Measurements from ENCODE around the gene MYH7B. TPM values are rescaled to one million over a fixed set of nuclear protein-coding genes. Genes with fewer than 3 reads are reported as not detected.

Gene MYH7B
- total RNA-seq, 3 donors from 2014 or later = 0.10 to 0.60 (median 0.37) TPM

GRCh38 chr20:34928411-34928810, 27.3 kb upstream of the MYH7B start:
- Mint-ChIP-seq H3K4me1 (ENCODE audit: low read depth) (peaks cover 3% of the 10 kb centered on the region), H3K27me3 (ENCODE audit: low read depth) (no peaks in the 10 kb centered on the region), H3K9me3 (no peaks in the 10 kb centered on the region), H3K4me3 (no peak overlapping the region), H3K36me3 (ENCODE audit: insufficient read depth) (peaks cover 29% of the 10 kb centered on the region)
- ATAC-seq (no peak), DNase-seq (no peak)

- no peaks in the 10 kb centered on the region for H3K4me1 Mint-ChIP-seq (ENCODE audit: low read depth)
- no peaks in the 10 kb centered on the region for H3K9me3 Mint-ChIP-seq
- peaks cover 35% of the 10 kb centered on the region for H3K36me3 Mint-ChIP-seq (ENCODE audit: insufficient read depth)
- ATAC-seq = no peak
- no peak for DNase-seq
- H3K27me3 Mint-ChIP-seq (ENCODE audit: low read depth) = no peaks in the 10 kb centered on the region
- H3K4me3 Mint-ChIP-seq = no peak overlapping the region
These were observed 23.9 kb upstream of the MYH7B start for GRCh38 chr20:34931771-34932170.

- ATAC-seq (no peak), DNase-seq (no peak)
- Mint-ChIP-seq H3K9me3 (no peaks in the 10 kb centered on the region), H3K4me1 (ENCODE audit: low read depth) (no peaks in the 10 kb centered on the region), H3K36me3 (ENCODE audit: insufficient read depth) (peaks cover 37% of the 10 kb centered on the region), H3K4me3 (no peak overlapping the region), H3K27me3 (ENCODE audit: low read depth) (no peaks in the 10 kb centered on the region)
These were observed 17.1 kb upstream of the MYH7B start for GRCh38 chr20:34938466-34939163.

GRCh38 chr20:34940081-34940481, 15.6 kb upstream of the MYH7B start:
- Mint-ChIP-seq H3K27me3 (ENCODE audit: low read depth) (no peaks in the 10 kb centered on the region), H3K4me3 (no peak overlapping the region), H3K36me3 (ENCODE audit: insufficient read depth) (peaks cover 40% of the 10 kb centered on the region), H3K9me3 (no peaks in the 10 kb centered on the region), H3K4me1 (ENCODE audit: low read depth) (no peaks in the 10 kb centered on the region)
- DNase-seq = no peak
- no peak for ATAC-seq

GRCh38 chr20:34941226-34941625, 14.4 kb upstream of the MYH7B start:
- no peak for ATAC-seq
- Mint-ChIP-seq H3K9me3 (no peaks in the 10 kb centered on the region), H3K4me3 (no peak overlapping the region), H3K27me3 (ENCODE audit: low read depth) (no peaks in the 10 kb centered on the region), H3K4me1 (ENCODE audit: low read depth) (no peaks in the 10 kb centered on the region), H3K36me3 (ENCODE audit: insufficient read depth) (peaks cover 34% of the 10 kb centered on the region)
- DNase-seq = no peak

- no peaks in the 10 kb centered on the region for H3K27me3 Mint-ChIP-seq (ENCODE audit: low read depth)
- H3K9me3 Mint-ChIP-seq = no peaks in the 10 kb centered on the region
- peaks cover 29% of the 10 kb centered on the region for H3K36me3 Mint-ChIP-seq (ENCODE audit: insufficient read depth)
- ATAC-seq (no peak), DNase-seq (no peak)
- H3K4me1 Mint-ChIP-seq (ENCODE audit: low read depth) = no peaks in the 10 kb centered on the region
- no peak overlapping the region for H3K4me3 Mint-ChIP-seq
These were observed 13.4 kb upstream of the MYH7B start for GRCh38 chr20:34942301-34942700.

GRCh38 chr20:34943808-34944567, 11.7 kb upstream of the MYH7B start:
- H3K4me3 Mint-ChIP-seq = no peak overlapping the region
- DNase-seq (no peak), ATAC-seq (no peak)
- H3K36me3 Mint-ChIP-seq (ENCODE audit: insufficient read depth) = peaks cover 29% of the 10 kb centered on the region
- no peaks in the 10 kb centered on the region for H3K4me1 Mint-ChIP-seq (ENCODE audit: low read depth)
- H3K9me3 Mint-ChIP-seq = no peaks in the 10 kb centered on the region
- no peaks in the 10 kb centered on the region for H3K27me3 Mint-ChIP-seq (ENCODE audit: low read depth)

- Mint-ChIP-seq H3K27me3 (ENCODE audit: low read depth) (no peaks in the 10 kb centered on the region), H3K9me3 (no peaks in the 10 kb centered on the region), H3K36me3 (ENCODE audit: insufficient read depth) (peaks cover 40% of the 10 kb centered on the region), H3K4me1 (ENCODE audit: low read depth) (no peaks in the 10 kb centered on the region), H3K4me3 (no peak overlapping the region)
- ATAC-seq (no peak), DNase-seq (no peak)
These were observed 10.2 kb upstream of the MYH7B start for GRCh38 chr20:34945315-34946077.

GRCh38 chr20:34946661-34947060, 9.0 kb upstream of the MYH7B start:
- Mint-ChIP-seq H3K9me3 (no peaks in the 10 kb centered on the region), H3K4me3 (no peak overlapping the region), H3K4me1 (ENCODE audit: low read depth) (no peaks in the 10 kb centered on the region), H3K27me3 (ENCODE audit: low read depth) (no peaks in the 10 kb centered on the region), H3K36me3 (ENCODE audit: insufficient read depth) (peaks cover 36% of the 10 kb centered on the region)
- DNase-seq (no peak), ATAC-seq (no peak)

- Mint-ChIP-seq H3K9me3 (no peaks in the 10 kb centered on the region), H3K27me3 (ENCODE audit: low read depth) (no peaks in the 10 kb centered on the region), H3K4me3 (no peak overlapping the region), H3K36me3 (ENCODE audit: insufficient read depth) (peaks cover 33% of the 10 kb centered on the region), H3K4me1 (ENCODE audit: low read depth) (no peaks in the 10 kb centered on the region)
- ATAC-seq = no peak
- no peak for DNase-seq
These were observed 8.3 kb upstream of the MYH7B start for GRCh38 chr20:34947336-34947735.

- H3K27me3 Mint-ChIP-seq (ENCODE audit: low read depth) = no peaks in the 10 kb centered on the region
- no peaks in the 10 kb centered on the region for H3K4me1 Mint-ChIP-seq (ENCODE audit: low read depth)
- H3K9me3 Mint-ChIP-seq = no peaks in the 10 kb centered on the region
- ATAC-seq (no peak), DNase-seq (no peak)
- peaks cover 28% of the 10 kb centered on the region for H3K36me3 Mint-ChIP-seq (ENCODE audit: insufficient read depth)
- H3K4me3 Mint-ChIP-seq = no peak overlapping the region
These were observed 7.6 kb upstream of the MYH7B start for GRCh38 chr20:34948030-34948429.

- H3K4me3 Mint-ChIP-seq = no peak overlapping the region
- peaks cover 19% of the 10 kb centered on the region for H3K36me3 Mint-ChIP-seq (ENCODE audit: insufficient read depth)
- ATAC-seq (no peak), DNase-seq (no peak)
- H3K9me3 Mint-ChIP-seq = no peaks in the 10 kb centered on the region
- H3K27me3 Mint-ChIP-seq (ENCODE audit: low read depth) = no peaks in the 10 kb centered on the region
- no peaks in the 10 kb centered on the region for H3K4me1 Mint-ChIP-seq (ENCODE audit: low read depth)
These were observed 6.5 kb upstream of the MYH7B start for GRCh38 chr20:34949120-34949519.

- Mint-ChIP-seq H3K9me3 (no peaks in the 10 kb centered on the region), H3K27me3 (ENCODE audit: low read depth) (no peaks in the 10 kb centered on the region), H3K4me1 (ENCODE audit: low read depth) (peaks cover 15% of the 10 kb centered on the region), H3K4me3 (no peak overlapping the region), H3K36me3 (ENCODE audit: insufficient read depth) (peaks cover 15% of the 10 kb centered on the region)
- no peak for ATAC-seq
- DNase-seq = no peak
These were observed 4.4 kb upstream of the MYH7B start for GRCh38 chr20:34951252-34951651.

- DNase-seq (no peak), ATAC-seq (no peak)
- no peaks in the 10 kb centered on the region for H3K9me3 Mint-ChIP-seq
- peaks cover 18% of the 10 kb centered on the region for H3K4me1 Mint-ChIP-seq (ENCODE audit: low read depth)
- peaks cover 15% of the 10 kb centered on the region for H3K36me3 Mint-ChIP-seq (ENCODE audit: insufficient read depth)
- no peaks in the 10 kb centered on the region for H3K27me3 Mint-ChIP-seq (ENCODE audit: low read depth)
- H3K4me3 Mint-ChIP-seq = no peak overlapping the region
These were observed 4.0 kb upstream of the MYH7B start for GRCh38 chr20:34951652-34952051.
